Panc1 (cell line): ENCODE measurements around the gene SGSM1.

Experiments
- POLR2AphosphoS5 ChIP-seq: IDR thresholded peaks from 2 replicates; pipeline ENCODE4 v1.6.1; 2012; ENCODE audit warnings: mild to moderate bottlenecking, low read depth, low read length, moderate library complexity
- TF ChIP-seq, protein P1 (sequence below): fragments of 450-650 bp; IDR thresholded peaks from 2 replicates; pipeline ENCODE4 v1.5.1; 2017; ENCODE audit warnings: mild to moderate bottlenecking

- TF ChIP-seq, protein P1, sequence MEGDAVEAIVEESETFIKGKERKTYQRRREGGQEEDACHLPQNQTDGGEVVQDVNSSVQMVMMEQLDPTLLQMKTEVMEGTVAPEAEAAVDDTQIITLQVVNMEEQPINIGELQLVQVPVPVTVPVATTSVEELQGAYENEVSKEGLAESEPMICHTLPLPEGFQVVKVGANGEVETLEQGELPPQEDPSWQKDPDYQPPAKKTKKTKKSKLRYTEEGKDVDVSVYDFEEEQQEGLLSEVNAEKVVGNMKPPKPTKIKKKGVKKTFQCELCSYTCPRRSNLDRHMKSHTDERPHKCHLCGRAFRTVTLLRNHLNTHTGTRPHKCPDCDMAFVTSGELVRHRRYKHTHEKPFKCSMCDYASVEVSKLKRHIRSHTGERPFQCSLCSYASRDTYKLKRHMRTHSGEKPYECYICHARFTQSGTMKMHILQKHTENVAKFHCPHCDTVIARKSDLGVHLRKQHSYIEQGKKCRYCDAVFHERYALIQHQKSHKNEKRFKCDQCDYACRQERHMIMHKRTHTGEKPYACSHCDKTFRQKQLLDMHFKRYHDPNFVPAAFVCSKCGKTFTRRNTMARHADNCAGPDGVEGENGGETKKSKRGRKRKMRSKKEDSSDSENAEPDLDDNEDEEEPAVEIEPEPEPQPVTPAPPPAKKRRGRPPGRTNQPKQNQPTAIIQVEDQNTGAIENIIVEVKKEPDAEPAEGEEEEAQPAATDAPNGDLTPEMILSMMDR = no peak
- TF ChIP-seq POLR2AphosphoS5 = no peak
These were observed 61.5 kb downstream of the SGSM1 start for GRCh38 chr22:24867323-24868022.
